HCT116 (cell line): ENCODE data around the gene TFF2. TPM values are rescaled to one million over a fixed set of nuclear protein-coding genes. Genes with fewer than 3 reads are reported as not detected.

Experiments used
- ATAC-seq: fragments of 200-7000 bp; cut with Tn5 transposase; 2 replicates; pipeline ENCODE4 v1.9.1; 2020; ENCODE audit warnings: mild to moderate bottlenecking, moderate library complexity
- BruUV-seq: library from RNA; stranded (reverse); fragments of 400-500 nt; replicated peaks from 2 replicates; lab custom pipeline; 2021; lab: Mats Ljungman, UMichigan
- CTCF ChIA-PET: fragments of 300-600 bp; sonication (Branson Sonifier 250); formaldehyde crosslinking; loops from one replicate; lab custom pipeline; 2021; ENCODE audit warnings: antibody characterized with exemption; lab: Charles Lee
- POLR2A ChIA-PET: fragments of 300-600, 350-600 bp; sonication (Branson Sonifier 250); formaldehyde crosslinking; loops from one replicate; lab custom pipeline; 2021; ENCODE audit warnings: antibody characterized with exemption; lab: Charles Lee
- RAD21 ChIA-PET, 2 experiments: fragments of 300-600 bp; sonication (Branson Sonifier 250); formaldehyde crosslinking; loops; one replicate each; lab custom pipeline; 2023; ENCODE audit warnings: low total read pairs in 2 of 2; ENCODE audit not compliant: uncharacterized antibody in 2 of 2, unreplicated experiment in 2 of 2, low non-redundant PET in 1 of 2; lab: Charles Lee
- DNase-seq: peaks from one replicate; pipeline ENCODE4 v3.0.0-alpha.2; 2010; ENCODE audit warnings: low read depth, low spot score
- H2AFZ ChIP-seq: fragments of 200-600 bp; shearing (Covaris generic), sonication (generic); 2 replicates; pipeline ENCODE4 v1.6.1; 2017; ENCODE audit warnings: low read depth, mixed run types, mixed read lengths, antibody characterized with exemption, low read length; ENCODE audit not compliant: poor library complexity, severe bottlenecking
- H3K27ac ChIP-seq: 2 replicates; pipeline ENCODE4 v1.5.1; 2012; ENCODE audit warnings: low read depth, low read length
- H3K27me3 ChIP-seq: fragments of 200-600 bp; sonication (generic); 2 replicates; pipeline ENCODE4 v1.6.1; 2016; ENCODE audit warnings: mixed run types, low read length, mixed read lengths; ENCODE audit not compliant: insufficient read depth
- H3K36me3 ChIP-seq, 2 experiments: fragments of 200-500 bp in 1 of 2; fragments of 200-600 bp in 1 of 2; sonication (Bioruptor generic) in 1 of 2; sonication (generic) in 1 of 2; 2 replicates each; pipeline versions ENCODE4 v1.5.1 to v1.6.1; 2014 to 2016; ENCODE audit warnings: low read length in 2 of 2, inconsistent platforms in 1 of 2, mixed read lengths in 1 of 2, mixed run types in 1 of 2; ENCODE audit not compliant: insufficient read depth in 2 of 2, control insufficient read depth in 1 of 2
- H3K4me1 ChIP-seq, 2 experiments: fragments of 200-600 bp in 1 of 2; sonication (generic) in 1 of 2; 2 replicates each; pipeline versions ENCODE4 v1.5.1 to v1.6.1; 2012 to 2017; ENCODE audit warnings: low read length in 2 of 2, inconsistent platforms in 1 of 2, mild to moderate bottlenecking in 1 of 2, mixed read lengths in 1 of 2, mixed run types in 1 of 2, moderate library complexity in 1 of 2; ENCODE audit not compliant: insufficient read depth in 2 of 2, control insufficient read depth in 1 of 2
- H3K4me2 ChIP-seq: fragments of 200-600 bp; sonication (generic); 2 replicates; pipeline ENCODE4 v1.6.1; 2017; ENCODE audit warnings: mixed run types, low read length, mixed read lengths
- H3K4me3 ChIP-seq, 2 experiments: fragments of 200-600 bp in 1 of 2; sonication (generic) in 1 of 2; replicated peaks in 1 of 2; 2 replicates each; pipeline ENCODE4 v1.5.1; 2011 to 2016; ENCODE audit warnings: low read length in 2 of 2, control low read depth in 1 of 2, low read depth in 1 of 2, mild to moderate bottlenecking in 1 of 2, mixed read lengths in 1 of 2, mixed run types in 1 of 2
- H3K79me2 ChIP-seq: fragments of 200-600 bp; sonication (generic); 2 replicates; pipeline ENCODE4 v1.6.1; 2017; ENCODE audit warnings: mild to moderate bottlenecking, mixed run types, low read length, moderate library complexity, mixed read lengths; ENCODE audit not compliant: insufficient read depth
- H3K9ac ChIP-seq: fragments of 200-600 bp; sonication (generic); 2 replicates; pipeline ENCODE4 v1.6.1; 2016; ENCODE audit warnings: low read length, mixed read lengths
- H3K9me2 ChIP-seq: fragments of 200-600 bp; sonication (generic), shearing (Covaris generic); 2 replicates; pipeline ENCODE4 v1.6.1; 2017; ENCODE audit warnings: mixed run types, mild to moderate bottlenecking, moderate library complexity; ENCODE audit not compliant: insufficient read depth
- H3K9me3 ChIP-seq, 2 experiments: fragments of 200-500 bp in 1 of 2; fragments of 200-600 bp in 1 of 2; sonication (Bioruptor generic) in 1 of 2; sonication (generic) in 1 of 2; 2 replicates each; pipeline ENCODE4 v1.6.1; 2014 to 2017; ENCODE audit warnings: low read length in 2 of 2, mixed read lengths in 2 of 2, inconsistent platforms in 1 of 2, low read depth in 1 of 2, mild to moderate bottlenecking in 1 of 2, mixed run types in 1 of 2, moderate library complexity in 1 of 2; ENCODE audit not compliant: control insufficient read depth in 1 of 2, insufficient read depth in 1 of 2
- H4K20me1 ChIP-seq: fragments of 200-600 bp; sonication (generic), shearing (Covaris generic); 2 replicates; pipeline ENCODE4 v1.6.1; 2017; ENCODE audit warnings: mixed run types, mild to moderate bottlenecking, moderate library complexity; ENCODE audit not compliant: insufficient read depth
- ATF3 ChIP-seq: IDR thresholded peaks from 2 replicates; pipeline ENCODE4 v1.6.1; 2012
- CTCF ChIP-seq, 3 experiments: fragments of 200-600 bp in 1 of 3; sonication (generic) in 1 of 3; IDR thresholded peaks in 2 of 3; conservative IDR thresholded peaks in 1 of 3; 2 replicates each; pipeline ENCODE4 v1.5.1; 2012 to 2017; ENCODE audit warnings: low read depth in 2 of 3, low read length in 2 of 3, antibody characterized with exemption in 1 of 3, borderline replicate concordance in 1 of 3, control low read depth in 1 of 3, mild to moderate bottlenecking in 1 of 3, mixed read lengths in 1 of 3, mixed run types in 1 of 3, moderate library complexity in 1 of 3; ENCODE audit not compliant: insufficient read depth in 1 of 3
- EGR1 ChIP-seq: IDR thresholded peaks from 2 replicates; pipeline ENCODE4 v1.6.1; 2012; ENCODE audit warnings: low read depth
- MAX ChIP-seq: IDR thresholded peaks from 2 replicates; pipeline ENCODE4 v1.6.1; 2012
- POLR2AphosphoS5 ChIP-seq: IDR thresholded peaks from 2 replicates; pipeline ENCODE4 v1.6.1; 2011; ENCODE audit warnings: mild to moderate bottlenecking, low read depth, low read length, moderate library complexity
- RAD21 ChIP-seq: IDR thresholded peaks from 2 replicates; pipeline ENCODE4 v1.6.1; 2012; ENCODE audit warnings: low read depth, mild to moderate bottlenecking
- REST ChIP-seq: IDR thresholded peaks from 2 replicates; pipeline ENCODE4 v1.6.1; 2012; ENCODE audit warnings: low read depth
- SIN3A ChIP-seq: IDR thresholded peaks from 2 replicates; pipeline ENCODE4 v1.6.1; 2012; ENCODE audit warnings: low read depth
- SRF ChIP-seq: IDR thresholded peaks from 2 replicates; pipeline ENCODE4 v1.6.1; 2012; ENCODE audit warnings: low read depth
- YY1 ChIP-seq: IDR thresholded peaks from 2 replicates; pipeline ENCODE4 v1.6.1; 2011; ENCODE audit warnings: low read length, low read depth, moderate library complexity, mild to moderate bottlenecking; ENCODE audit not compliant: insufficient replicate concordance; ENCODE audit errors: extremely low read depth
- ZNF274 ChIP-seq: fragments of 200-500 bp; sonication (Bioruptor generic); IDR thresholded peaks from 2 replicates; pipeline ENCODE4 v1.6.1; 2014; ENCODE audit warnings: mild to moderate bottlenecking, low read depth, low read length, inconsistent platforms
- intact Hi-C: fragments of 100-400 bp; cut with micrococcal nuclease; formaldehyde crosslinking; loops from 2 replicates; pipeline ENCODE4 v1.10.0; 2022
- total RNA-seq: library from RNA; stranded (reverse); gene quantifications from one replicate; pipeline ENCODE4 v1.2.1, GENCODE V29; 2021; ENCODE audit not compliant: unreplicated experiment

The TFF2 gene
- total RNA-seq, 1 experiment from 2014 or later = not detected

- BruUV-seq = no TSS peak
- H3K27me3 ChIP-seq = no peaks in the 10 kb centered on the region
- no peaks in the 10 kb centered on the region for H3K36me3 ChIP-seq
- no peak overlapping the region for H3K9ac ChIP-seq
- H3K9me3 ChIP-seq = no peaks in the 10 kb centered on the region
- POLR2A ChIA-PET = no interaction called here
- H3K9me2 ChIP-seq = no peaks in the 10 kb centered on the region
- H3K79me2 ChIP-seq = no peaks in the 10 kb centered on the region
- H2AFZ ChIP-seq = no peak overlapping the region
- H3K4me2 ChIP-seq = no peak overlapping the region
- CTCF ChIA-PET = interaction anchor here (1.0 to 2.1 kb wide), 6 partner anchors 8 to 194 kb away, joined by 3 to 8 read pairs (median 6); no protein-coding TSS in a partner anchor
- intact Hi-C loops = no loop called here
- RAD21 ChIA-PET = no interaction called here
- no peak for TF ChIP-seq REST
- no peak for TF ChIP-seq POLR2AphosphoS5
- TF ChIP-seq ATF3 = no peak
- TF ChIP-seq EGR1 = no peak
- no peak for TF ChIP-seq ZNF274
- no peak for TF ChIP-seq CTCF (IDR thresholded peaks at IDR 0.05 in 2 of 3, conservative IDR thresholded peaks at IDR 0.05 in 1 of 3; ENCODE audit: borderline replicate concordance in 1 of 3, insufficient read depth in 1 of 3, low read depth in 2 of 3, low read length in 2 of 3)
- TF ChIP-seq MAX = no peak
- TF ChIP-seq SRF = no peak
- no peak for TF ChIP-seq SIN3A
- TF ChIP-seq RAD21 = no peak
- no peak for TF ChIP-seq YY1
- no peak overlapping the region for H3K27ac ChIP-seq
- H4K20me1 ChIP-seq = no peaks in the 10 kb centered on the region
- DNase-seq = no peak
- H3K4me3 ChIP-seq = no peak overlapping the region
- ATAC-seq = no peak
- peaks cover 0 to 5% of the 10 kb centered on the region in 2 experiments; a peak in 1 of 4 replicates for H3K4me1 ChIP-seq
Measured at GRCh38 chr21:42311160-42311559, 39.6 kb downstream of the TFF2 start.
